GM11168 (cell line): ENCODE data around the gene C9orf78.

ENCODE experiments used
- in situ Hi-C: fragments of 300-500 bp; cut with MboI; formaldehyde crosslinking; loops from one replicate; pipeline ENCODE4 v1.12.0; 2022; ENCODE audit warnings: low sequenced_read_pairs; ENCODE audit not compliant: unreplicated experiment

Gene C9orf78

GRCh38 chr9:129835128-129835859 is at the start of gene C9orf78, which contains the start of gene USP20:
Gene C9orf78, minus strand, starts transcription at chr9:129835275. Its CDS starts 54 bp downstream, at chr9:129835221.
Gene USP20, plus strand, starts transcription at chr9:129835458. Its CDS starts 17,098 bp downstream, at chr9:129852556.
- in situ Hi-C loops = no loop called here

GRCh38 chr9:129884220-129885017 is 49.3 kb upstream of the C9orf78 start:
- in situ Hi-C loops = no loop called here

- in situ Hi-C loops = no loop called here
Measured at GRCh38 chr9:129881547-129882324, 46.7 kb upstream of the C9orf78 start.

- in situ Hi-C loops = no loop called here
Measured at GRCh38 chr9:129880654-129881546, 45.8 kb upstream of the C9orf78 start.

GRCh38 chr9:129879991-129880653 is 45.0 kb upstream of the C9orf78 start:
- in situ Hi-C loops = no loop called here

GRCh38 chr9:129879103-129879699 is 44.1 kb upstream of the C9orf78 start:
- in situ Hi-C loops = no loop called here

- in situ Hi-C loops = no loop called here
Measured at GRCh38 chr9:129878291-129878690, 43.2 kb upstream of the C9orf78 start.

GRCh38 chr9:129876815-129877214 is 41.7 kb upstream of the C9orf78 start:
- in situ Hi-C loops = no loop called here

- in situ Hi-C loops = no loop called here
Measured at GRCh38 chr9:129875687-129876395, 40.8 kb upstream of the C9orf78 start.

- in situ Hi-C loops = no loop called here
Measured at GRCh38 chr9:129875181-129875611, 40.1 kb upstream of the C9orf78 start.

- in situ Hi-C loops = no loop called here
Measured at GRCh38 chr9:129874261-129875101, 39.4 kb upstream of the C9orf78 start.

- in situ Hi-C loops = no loop called here
Measured at GRCh38 chr9:129873563-129874190, 38.6 kb upstream of the C9orf78 start.

GRCh38 chr9:129871046-129871445 is 36.0 kb upstream of the C9orf78 start:
- in situ Hi-C loops = no loop called here

- in situ Hi-C loops = no loop called here
Measured at GRCh38 chr9:129869585-129870501, 34.8 kb upstream of the C9orf78 start.

- in situ Hi-C loops = no loop called here
Measured at GRCh38 chr9:129868872-129869486, 33.9 kb upstream of the C9orf78 start.
